ENCODE results near the gene ADAMTS9.

GRCh38 chr3:64676831-64677230, 11.0 kb downstream of the ADAMTS9 start:
- no peak for TF ChIP-seq CTCF (IDR thresholded peaks at IDR 0.05)
- no peak for TF ChIP-seq POLR2A (IDR thresholded peaks at IDR 0.05)

All from testis (tissue), 2 donors.